Measurements from ENCODE around the gene SRMS.

GRCh38 chr20:63549679-63550282 lies 2.2 kb upstream of the SRMS start:
- no peak for TF ChIP-seq POLR2A (IDR thresholded peaks at IDR 0.05; ENCODE audit: low read length)
- TF ChIP-seq GATA1 (IDR thresholded peaks at IDR 0.05; ENCODE audit: low read depth, low read length): no peak

Data from erythroblast (primary cell).